HG02885 (cell line): ENCODE data around the gene PCSK6.

Experiments
- ATAC-seq: cut with Tn5 transposase; IDR thresholded peaks from one replicate; pipeline ENCODE4 v1.9.1; 2021; ENCODE audit warnings: mild to moderate bottlenecking; ENCODE audit not compliant: unreplicated experiment, poor library complexity

PCSK6 gene

GRCh38 chr15:101489599-101490407 lies at the start of gene PCSK6:
TSS of gene PCSK6 (minus strand) at chr15:101489707. CDS start at chr15:101489670, 37 bp downstream.
- no peak for ATAC-seq

DNA sequence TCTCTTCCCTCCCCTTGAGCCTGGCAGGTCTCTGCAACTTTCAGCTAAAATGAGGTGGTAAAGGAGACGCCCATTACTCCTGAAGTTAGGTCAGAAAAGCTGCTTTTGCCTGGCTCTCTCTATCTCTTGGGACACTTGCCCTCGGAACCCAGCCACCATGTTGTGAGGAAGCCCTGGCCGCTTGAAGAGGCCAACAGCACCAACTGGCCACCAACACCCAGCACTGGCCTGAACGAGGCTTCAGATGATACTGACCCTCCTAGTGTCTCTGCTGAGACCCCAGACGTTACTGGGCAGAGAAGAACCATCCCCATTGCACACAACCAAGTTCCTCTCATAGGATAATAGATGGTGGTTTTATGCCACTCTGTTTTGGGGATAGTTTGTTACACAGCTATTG lies 49.5 kb upstream of the PCSK6 start:
- no peak for ATAC-seq

GRCh38 chr15:101538177-101538576 lies 48.7 kb upstream of the PCSK6 start:
- no peak for ATAC-seq

- ATAC-seq, result no peak
These were observed 48.1 kb upstream of the PCSK6 start for GRCh38 chr15:101537483-101538080.

DNA sequence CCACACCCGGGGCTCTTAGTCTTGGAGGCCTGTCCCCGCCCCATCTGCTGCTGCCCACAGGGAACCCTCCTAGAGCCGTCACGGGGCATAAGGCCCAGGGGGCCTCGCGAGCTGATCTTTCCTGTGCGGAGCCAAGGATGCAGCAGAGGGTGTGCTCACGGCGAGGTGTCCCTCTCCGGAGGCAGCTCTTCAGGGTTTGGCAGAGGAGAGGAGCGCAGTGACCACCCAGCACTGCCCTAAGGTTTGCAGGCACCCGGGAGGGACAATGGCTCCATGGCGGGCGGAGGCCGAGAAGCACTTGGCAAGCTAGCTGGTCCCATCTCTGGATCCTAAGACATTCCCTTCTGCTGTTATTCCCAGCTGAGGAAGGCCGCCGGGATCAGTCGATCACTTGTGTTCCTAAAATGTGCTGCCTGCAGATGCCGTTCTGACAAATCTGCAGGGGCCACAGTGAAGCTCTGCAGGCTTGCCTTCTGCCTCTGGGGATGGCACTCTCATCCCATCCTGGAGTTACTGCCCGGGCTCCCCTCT lies 47.4 kb upstream of the PCSK6 start:
- ATAC-seq, result no peak

DNA sequence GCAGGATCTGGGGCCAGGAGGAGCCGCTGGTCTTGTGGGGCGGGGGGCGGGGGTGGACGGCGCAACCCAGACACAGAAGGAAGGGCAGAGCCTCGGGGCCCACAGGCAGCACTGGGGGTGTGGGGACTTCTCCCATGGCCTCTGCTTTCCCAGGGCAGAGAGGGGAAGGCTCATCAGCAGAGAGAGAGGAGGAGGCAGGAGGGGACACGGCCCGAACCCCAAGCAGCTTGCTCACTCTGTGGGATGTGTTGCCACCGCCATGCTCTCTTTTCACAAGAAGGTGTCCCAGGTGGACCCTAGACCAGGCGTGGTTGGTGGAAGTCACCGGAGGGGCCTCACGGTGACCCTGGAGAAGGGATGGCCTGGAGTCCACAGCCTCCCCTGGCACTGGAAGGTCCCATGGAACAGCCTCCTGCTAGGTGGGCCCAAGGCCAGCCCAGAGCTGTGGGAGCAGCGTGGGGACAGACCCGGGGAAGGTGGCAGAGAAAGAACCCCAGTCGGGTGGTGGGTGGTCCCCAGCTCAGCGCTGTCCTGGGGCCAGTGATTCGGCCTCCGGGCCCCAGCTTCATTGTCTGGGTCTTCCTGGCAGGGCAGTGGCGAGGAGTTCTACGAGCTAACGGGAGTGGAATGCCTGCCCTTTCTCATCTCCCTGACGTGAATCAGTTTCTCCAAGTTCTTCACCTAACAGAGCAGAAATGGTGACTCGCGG lies 46.8 kb upstream of the PCSK6 start:
- ATAC-seq, result no peak

DNA sequence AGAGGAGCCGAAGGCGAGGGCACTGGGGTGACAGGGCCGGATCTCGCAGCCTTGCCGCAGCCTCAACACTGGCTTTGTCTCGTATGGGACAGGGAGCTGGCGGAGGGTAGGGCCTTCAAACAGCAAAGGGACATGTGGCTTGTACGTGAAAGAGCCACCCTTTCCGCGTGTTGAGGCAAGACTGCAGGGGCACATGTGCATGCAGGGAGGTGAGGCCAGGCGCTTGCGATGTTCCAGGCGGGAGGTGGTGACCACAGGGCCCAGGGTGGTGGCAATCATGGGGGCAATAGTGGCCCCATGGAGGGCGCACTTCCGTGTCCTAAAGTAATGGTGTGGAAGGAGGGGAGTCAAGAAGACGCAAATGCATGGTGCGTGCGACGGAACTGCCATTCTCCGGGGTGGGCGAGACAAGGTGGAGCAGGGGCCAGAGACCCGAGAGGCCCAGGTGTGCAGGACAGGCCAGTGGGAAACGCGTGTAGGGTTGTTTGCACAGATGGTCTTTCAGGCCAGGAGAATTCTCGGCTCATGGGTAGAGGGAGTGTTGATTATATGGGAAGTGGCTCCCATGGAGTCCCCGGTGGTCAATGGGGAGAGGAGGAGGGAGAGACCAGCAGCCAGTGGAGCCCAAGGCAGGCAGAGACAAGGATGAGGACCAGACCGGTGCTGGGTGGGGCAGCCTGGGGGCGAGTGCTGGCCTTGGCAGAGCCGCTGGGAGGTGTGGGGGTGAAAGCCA lies 45.8 kb upstream of the PCSK6 start:
- no peak for ATAC-seq

DNA sequence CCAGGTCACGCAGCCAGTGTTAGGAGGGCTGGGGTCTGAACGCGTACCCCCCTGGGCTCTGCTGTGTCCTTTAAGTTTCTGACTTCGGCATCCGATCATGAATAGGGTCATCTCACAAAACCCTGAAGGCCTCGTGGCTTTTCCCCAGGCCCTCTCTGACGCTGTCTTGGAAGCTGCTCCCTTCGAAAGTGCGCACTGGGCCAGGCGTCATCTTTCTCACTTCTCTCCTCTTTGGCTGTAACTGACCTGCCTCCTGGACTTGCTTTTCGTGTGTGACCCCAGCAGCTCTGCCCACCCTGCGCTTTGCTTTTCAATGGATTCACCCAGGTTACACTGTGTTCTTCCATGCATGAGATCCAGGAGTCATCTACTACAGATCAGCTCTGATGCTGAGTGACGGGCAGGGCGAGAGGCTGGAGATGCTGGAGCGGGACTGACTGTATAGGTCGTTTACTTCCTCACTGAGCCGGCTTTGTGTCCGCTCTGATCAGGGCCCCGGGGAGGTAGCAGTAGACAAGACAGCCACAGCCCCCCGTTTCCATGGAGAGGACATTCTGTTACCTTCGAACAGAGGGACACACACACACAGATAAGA lies 45.0 kb upstream of the PCSK6 start:
- ATAC-seq, result no peak

DNA sequence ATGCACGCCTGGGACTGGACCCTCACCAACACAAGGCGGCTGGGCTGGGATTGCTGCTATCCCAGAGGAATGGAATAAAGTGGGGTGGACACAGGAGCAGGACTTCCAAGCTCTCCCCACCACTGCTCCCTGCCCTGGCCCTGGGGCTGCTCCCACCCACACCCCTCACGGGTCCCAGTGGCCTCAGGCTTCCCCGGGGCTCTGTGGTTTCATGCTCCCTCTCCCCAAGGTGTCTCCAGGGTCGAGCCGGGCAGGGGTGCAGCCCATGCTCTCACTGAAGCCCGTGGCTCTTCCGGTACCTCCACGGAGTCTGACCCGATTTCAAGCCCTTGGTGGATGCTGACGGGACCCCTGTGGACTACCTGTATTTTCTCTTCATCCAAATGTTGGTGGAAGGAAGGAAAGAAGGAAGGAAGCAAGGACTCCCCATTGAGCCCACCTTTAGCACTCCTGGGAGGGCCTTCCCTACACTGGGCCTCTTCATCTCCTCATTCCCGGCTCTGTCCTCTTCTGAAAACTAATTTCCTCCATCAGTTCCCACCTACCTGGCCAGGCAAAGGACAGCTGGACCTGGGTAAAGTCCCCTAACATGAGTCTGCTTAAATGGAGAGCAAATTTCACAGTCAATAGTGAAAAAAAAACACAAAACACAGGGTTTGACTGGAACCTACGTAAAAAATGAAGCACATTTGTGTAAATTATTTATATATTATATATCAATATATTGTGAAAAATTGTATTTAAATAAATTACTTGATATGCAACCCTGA lies 44.0 kb upstream of the PCSK6 start:
- no peak for ATAC-seq

DNA sequence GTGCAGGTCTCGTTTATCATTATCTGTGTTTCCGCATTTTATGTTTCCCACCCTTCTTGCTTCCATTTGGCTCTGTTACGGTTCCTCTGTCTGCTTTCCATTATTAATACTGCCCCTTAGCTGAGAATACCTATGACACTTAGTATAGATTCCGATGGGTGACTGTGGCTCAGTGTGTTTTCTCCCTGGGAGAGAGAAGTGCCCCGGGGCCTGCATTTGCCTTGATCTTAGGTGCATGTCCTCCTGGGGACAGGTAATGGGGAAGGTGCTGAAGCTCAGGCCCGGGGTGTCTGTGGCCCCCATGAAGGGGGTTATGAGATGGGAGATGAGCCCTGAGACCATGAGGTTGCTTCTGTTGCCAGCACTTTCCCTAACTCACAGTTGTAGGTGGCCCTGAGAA lies 43.4 kb upstream of the PCSK6 start:
- ATAC-seq, result no peak

- no peak for ATAC-seq
These were observed 41.7 kb upstream of the PCSK6 start for GRCh38 chr15:101531170-101531569.

DNA sequence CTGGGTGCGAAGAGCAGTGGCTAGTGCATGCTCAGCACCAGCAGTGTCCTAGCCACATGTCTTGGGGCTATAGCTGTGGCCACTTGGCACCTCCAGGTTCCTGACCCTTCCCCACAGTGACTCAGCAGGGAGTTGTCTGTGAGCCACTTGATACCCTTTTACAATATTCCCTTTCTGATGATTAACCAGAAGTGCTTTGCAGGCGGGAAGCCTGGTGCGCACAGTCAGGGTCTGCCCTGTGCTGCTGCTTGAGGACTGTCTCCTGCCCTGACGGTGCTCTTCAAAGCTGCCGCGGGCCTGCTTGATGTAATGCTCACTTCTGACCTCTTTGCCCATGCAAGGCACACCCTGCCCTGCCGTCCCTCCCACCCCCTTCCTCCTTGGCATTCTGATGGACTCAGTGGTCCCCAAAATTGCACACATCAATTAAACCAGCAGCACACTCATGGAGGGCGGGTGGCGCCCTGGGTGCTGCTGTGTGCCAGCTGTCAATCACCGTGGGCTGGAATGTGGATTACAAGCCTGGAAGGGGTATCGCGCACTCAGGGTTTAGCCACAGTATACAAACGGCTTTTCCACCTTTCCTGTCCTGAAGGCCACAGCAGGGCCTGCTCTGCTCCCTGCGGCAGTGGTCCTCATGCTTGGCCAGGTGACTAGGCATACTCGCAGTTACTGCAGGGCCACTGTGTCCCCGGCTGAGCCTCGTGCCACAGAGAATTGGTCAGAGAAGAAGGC lies 40.9 kb upstream of the PCSK6 start:
- no peak for ATAC-seq

GRCh38 chr15:101528917-101529299 lies 39.4 kb upstream of the PCSK6 start:
- no peak for ATAC-seq

DNA sequence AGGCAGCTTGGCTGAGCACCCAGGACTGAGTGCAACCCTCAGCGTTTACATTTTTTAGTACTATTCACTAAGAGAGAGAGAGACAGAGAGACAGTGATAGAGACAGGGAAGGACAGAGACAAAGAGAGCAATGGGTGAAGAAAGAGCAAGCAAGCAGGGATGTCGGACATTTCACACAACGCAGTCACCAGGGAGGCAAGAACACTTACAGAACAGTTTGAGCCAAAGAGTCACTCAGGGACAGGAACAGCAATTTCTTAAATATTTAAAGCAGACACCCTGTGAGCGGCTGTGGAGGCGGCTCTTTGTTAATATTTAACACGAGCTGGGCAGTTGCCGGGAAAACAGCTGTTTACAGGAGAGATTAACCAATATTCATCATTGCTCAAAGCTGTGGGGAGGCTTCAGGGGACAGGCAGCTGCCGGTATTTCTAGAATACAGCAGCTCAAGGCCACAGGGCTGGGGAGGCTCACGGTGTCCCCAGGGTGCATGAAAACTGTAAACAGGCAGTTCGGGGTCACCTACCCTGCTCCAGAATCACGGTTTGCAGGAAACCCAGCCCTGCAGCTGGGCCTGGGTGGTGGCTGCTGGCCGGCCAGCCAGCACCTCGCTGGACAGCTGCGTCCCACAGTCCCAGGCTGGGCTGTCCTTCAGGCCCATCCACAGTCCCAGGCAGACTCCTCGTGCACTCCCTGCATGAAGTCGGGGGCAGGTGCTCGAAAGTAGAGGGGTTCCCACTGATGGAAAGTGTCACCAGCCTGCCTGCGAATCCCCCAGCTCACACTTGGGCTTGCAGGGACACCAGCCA lies 38.8 kb upstream of the PCSK6 start:
- no peak for ATAC-seq

GRCh38 chr15:101526890-101527289 lies 37.4 kb upstream of the PCSK6 start:
- ATAC-seq, result no peak

DNA sequence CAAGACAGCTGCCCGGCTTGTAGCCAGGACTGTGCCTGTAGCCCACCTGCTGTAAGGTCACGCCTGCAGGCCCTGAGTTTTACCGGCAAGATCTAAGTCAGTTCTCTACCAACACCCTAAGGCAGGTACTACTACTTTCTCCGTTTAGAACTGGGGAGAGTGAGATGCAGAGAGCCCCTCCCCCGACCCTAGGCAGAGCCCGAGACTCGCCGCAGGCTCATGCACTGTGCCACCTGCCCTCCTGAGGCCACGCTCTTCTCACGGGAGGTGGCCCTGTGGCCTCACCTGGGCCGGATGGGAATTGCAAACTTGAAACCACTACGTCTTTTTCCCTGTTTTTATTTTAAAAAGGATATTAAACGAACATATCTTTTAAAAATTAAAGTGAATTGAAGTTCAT lies 36.9 kb upstream of the PCSK6 start:
- no peak for ATAC-seq

DNA sequence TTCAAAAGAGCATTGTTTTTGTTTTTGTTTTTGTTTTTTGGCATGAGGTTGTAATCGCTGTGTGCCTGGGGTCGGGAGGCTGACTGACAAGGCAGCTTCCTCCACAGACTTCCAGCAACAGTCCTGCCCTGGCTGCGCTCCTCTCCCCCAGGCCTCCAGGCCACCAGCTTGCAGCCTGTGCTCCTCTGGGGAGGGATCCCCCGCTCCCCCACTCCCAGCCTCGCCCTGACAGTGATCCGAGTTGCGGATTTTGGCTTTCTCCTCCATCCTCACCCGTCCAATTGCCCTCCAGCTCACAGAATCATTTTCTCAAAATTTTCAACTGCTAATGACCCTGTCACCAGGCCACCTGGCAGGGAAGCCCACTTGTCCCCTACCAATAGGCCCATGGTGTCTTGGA lies 36.5 kb upstream of the PCSK6 start:
- ATAC-seq, result no peak

DNA sequence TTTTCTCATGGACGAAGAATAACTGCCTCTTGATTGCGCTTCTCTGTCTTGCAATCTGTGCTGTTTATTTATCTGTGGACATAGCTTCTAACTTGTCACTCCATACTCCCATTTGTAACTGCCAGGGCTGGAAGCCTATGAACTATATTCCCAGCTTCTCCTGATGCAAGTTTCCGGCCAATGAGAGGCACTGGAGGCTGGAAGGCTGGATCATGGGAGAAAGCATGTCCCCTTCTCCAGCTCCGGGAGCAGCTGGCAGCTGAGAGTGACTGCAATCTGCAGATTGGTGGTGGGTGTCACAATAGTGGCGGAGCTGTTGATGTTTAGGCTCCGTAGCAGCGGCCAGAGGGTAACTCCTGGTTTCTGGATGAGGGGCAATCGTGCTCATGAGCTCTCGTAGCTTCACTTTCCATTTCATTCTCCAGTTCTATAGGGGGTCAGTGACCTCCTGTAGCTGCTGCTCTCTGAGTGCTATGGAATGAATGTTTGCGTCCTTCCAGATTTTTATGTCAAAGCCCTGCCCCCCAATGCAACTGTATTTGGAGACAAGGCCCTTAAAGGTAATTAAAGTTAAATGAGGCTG lies 35.7 kb upstream of the PCSK6 start:
- no peak for ATAC-seq
